ENCODE data around the gene TEX11. TPM values are rescaled to one million over a fixed set of nuclear protein-coding genes. Genes with fewer than 3 reads are reported as not detected.

The TEX11 gene
- total RNA-seq, 4 donors from 2014 or later = not detected

- Histone ChIP-seq H3K27ac (no peak overlapping the region), H3K4me3 (no peak overlapping the region), H3K9me3 (no peaks in the 10 kb centered on the region), H3K4me1 (no peaks in the 10 kb centered on the region), H3K36me3 (peaks cover 0 to 45% (median 0%) of the 10 kb centered on the region in 3 donors), H3K27me3 (no peaks in the 10 kb centered on the region)
- no peak for DNase-seq
- TF ChIP-seq CTCF (IDR thresholded peaks at IDR 0.05) (no peak), POLR2A (IDR thresholded peaks at IDR 0.05) (no peak)
These were observed 414.1 kb downstream of the TEX11 start for GRCh38 chrX:70494441-70494840.

GRCh38 chrX:70488856-70489255 is 419.7 kb downstream of the TEX11 start:
- H3K27ac ChIP-seq = no peak overlapping the region
- H3K36me3 ChIP-seq = peaks cover 0 to 6% (median 0%) of the 10 kb centered on the region in 3 donors
- H3K9me3 ChIP-seq = no peaks in the 10 kb centered on the region
- no peak for DNase-seq
- H3K27me3 ChIP-seq = no peaks in the 10 kb centered on the region
- no peaks in the 10 kb centered on the region for H3K4me1 ChIP-seq
- TF ChIP-seq POLR2A (IDR thresholded peaks at IDR 0.05) (no peak), CTCF (IDR thresholded peaks at IDR 0.05) (no peak)
- H3K4me3 ChIP-seq = no peak overlapping the region

DNA sequence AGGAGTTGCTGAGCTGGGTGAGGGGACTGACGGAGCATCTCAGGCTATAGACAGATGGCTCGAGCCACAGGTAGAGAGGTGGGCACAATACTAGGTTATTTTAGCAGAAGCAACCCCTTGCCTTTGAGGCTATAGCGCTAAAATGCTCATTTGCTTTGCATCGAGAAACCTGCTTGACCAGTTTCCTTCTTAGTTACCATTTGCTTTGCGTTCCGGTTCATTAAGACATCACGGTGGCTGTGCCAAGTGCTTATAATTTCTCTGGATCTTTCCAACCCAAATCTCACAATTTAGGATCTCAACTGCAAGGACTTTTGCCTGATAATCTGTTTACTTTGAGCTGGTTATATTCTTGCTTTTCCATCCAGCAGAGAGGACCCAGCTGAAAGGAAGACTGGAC is 423.0 kb downstream of the TEX11 start:
- Histone ChIP-seq H3K4me3 (no peak overlapping the region), H3K27ac (no peak overlapping the region), H3K27me3 (no peaks in the 10 kb centered on the region), H3K4me1 (peaks cover 0 to 15% (median 0%) of the 10 kb centered on the region in 4 donors), H3K9me3 (no peaks in the 10 kb centered on the region), H3K36me3 (no peaks in the 10 kb centered on the region)
- DNase-seq = no peak
- TF ChIP-seq POLR2A (IDR thresholded peaks at IDR 0.05) = no peak
- no peak for TF ChIP-seq CTCF (IDR thresholded peaks at IDR 0.05)

DNA sequence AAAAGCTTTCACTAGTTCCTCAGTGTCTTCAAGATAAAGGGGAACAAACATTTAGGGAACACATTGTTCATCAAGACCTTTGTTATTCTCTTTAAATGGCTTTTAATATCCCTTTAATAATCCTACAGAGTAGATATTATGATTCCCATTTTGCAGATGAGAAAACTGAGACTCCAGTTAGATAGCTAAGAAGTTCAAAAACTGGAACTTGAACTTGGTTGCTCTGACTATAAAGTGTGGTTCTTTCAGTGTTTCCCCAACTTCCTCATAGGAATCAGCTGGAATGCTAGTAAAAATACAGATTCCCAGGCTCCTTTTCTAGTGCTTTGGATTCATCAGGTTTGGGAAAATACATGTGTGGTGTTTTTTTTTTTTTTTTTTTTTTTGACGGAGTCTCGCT is 426.2 kb downstream of the TEX11 start:
- H3K4me1 ChIP-seq = peaks cover 0 to 20% (median 0%) of the 10 kb centered on the region in 4 donors
- peak overlapping the region in 2 of 4 donors; percentile 79 to 84 for H3K27ac ChIP-seq
- no peak for DNase-seq
- H3K9me3 ChIP-seq = no peaks in the 10 kb centered on the region
- TF ChIP-seq POLR2A (IDR thresholded peaks at IDR 0.05) (no peak), CTCF (IDR thresholded peaks at IDR 0.05) (no peak)
- no peaks in the 10 kb centered on the region for H3K27me3 ChIP-seq
- H3K36me3 ChIP-seq = no peaks in the 10 kb centered on the region
- H3K4me3 ChIP-seq = no peak overlapping the region

DNA sequence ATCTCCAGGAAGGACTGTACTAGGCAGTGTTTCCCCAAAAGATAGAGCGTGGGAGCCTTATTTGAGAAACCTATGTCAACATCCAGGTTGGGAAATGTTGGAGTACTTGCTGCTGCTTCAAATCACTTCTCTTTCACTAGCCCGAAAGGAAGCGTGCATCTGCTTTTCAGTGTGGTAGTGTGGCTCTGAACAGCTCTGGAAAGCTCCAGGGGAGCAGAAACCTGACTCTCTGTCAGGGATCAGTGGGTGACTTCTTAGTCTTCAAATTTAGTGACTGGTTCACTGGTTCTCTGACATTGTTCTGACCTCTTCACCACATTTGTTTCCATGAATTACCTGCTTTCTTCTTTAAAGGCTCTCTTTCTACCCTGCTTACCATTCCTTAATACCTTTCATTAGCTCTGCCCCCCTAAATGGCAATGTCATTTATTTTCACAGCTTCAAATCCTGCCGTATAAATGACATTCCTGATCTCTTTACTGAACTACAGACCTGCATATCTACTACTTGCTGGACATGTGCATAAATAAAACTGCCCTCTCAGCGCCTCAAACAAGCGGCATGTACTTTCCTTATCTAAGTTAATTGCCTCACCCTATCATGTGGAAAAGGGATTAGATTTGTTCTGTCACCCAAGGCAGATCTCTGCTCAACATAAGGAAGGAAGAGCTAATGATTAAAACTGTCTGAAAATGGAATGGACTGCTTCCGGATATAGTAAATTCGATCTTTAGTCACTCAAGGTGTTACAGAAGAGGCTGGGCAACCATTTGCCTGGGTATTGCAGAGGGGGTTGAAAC is 426.8 kb downstream of the TEX11 start:
- Histone ChIP-seq H3K9me3 (no peaks in the 10 kb centered on the region), H3K4me1 (peaks cover 0 to 20% (median 0%) of the 10 kb centered on the region in 4 donors), H3K27ac (peak overlapping the region in 3 of 4 donors; percentile 53 to 84 (median 79)), H3K4me3 (no peak overlapping the region), H3K27me3 (no peaks in the 10 kb centered on the region), H3K36me3 (no peaks in the 10 kb centered on the region)
- DNase-seq = no peak
- TF ChIP-seq CTCF (IDR thresholded peaks at IDR 0.05) (no peak), POLR2A (IDR thresholded peaks at IDR 0.05) (no peak)

Data from Peyer's patch (tissue), 4 donors.